Measurements from ENCODE around the gene TFPT.

Gene TFPT, protein sequence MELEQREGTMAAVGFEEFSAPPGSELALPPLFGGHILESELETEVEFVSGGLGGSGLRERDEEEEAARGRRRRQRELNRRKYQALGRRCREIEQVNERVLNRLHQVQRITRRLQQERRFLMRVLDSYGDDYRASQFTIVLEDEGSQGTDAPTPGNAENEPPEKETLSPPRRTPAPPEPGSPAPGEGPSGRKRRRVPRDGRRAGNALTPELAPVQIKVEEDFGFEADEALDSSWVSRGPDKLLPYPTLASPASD

DNA sequence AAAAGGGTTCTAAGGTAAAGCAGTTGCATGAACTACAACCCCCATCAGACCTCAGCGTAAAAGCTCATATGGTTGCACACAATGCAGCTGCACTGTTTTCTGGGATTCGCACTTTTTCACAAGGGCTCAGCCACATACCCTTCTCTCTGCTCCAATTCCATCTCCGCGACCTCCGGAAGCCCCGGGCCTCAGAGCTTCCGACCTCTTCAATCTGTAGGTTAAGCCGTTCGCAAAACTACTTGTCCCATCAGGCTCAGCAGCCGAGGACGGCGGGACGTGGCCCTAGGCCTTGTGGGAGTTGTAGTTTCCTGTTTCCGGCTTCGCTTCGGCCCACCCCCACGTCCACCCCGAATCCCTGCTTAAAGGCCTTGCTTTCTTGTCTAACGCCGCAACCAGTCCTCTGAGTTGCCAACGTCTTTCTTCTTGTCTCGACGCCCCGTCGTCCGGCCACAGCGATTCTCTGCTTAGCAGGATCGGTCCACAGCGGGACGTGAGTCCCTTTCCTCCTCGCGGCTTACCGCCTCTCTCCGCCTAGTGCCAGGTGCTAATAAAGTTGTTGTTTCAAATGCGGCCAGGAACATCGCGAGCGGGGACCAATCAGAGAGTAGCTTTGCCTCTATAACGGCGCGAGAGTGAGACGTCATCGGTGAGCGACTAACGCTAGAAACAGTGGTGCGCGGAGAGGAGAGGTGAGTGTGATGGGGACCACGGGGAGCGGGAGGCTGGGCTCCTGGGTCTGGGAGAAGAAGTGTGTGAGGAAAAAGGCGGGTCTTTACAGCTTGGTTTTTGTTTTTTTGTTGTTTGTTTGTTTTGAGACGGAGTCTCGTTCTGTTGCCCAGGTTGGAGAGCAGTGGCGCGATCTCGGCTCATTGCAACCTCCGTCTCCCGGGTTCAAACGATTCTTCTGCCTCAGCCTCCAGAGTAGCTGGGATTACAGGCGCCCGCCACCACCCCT is at the start of gene TFPT, which contains the start of gene PRPF31:
Gene TFPT, minus strand, starts transcription at position 549 of the 955 bp plus-strand sequence. Its CDS starts 388 bp downstream, at position 161.
Gene PRPF31, plus strand, starts transcription at position 646 of the 955 bp plus-strand sequence. CDS start 2,525 bp downstream, outside the sequence.
- DNase-seq (ENCODE audit: low read depth), result peak; percentile 97

DNA sequence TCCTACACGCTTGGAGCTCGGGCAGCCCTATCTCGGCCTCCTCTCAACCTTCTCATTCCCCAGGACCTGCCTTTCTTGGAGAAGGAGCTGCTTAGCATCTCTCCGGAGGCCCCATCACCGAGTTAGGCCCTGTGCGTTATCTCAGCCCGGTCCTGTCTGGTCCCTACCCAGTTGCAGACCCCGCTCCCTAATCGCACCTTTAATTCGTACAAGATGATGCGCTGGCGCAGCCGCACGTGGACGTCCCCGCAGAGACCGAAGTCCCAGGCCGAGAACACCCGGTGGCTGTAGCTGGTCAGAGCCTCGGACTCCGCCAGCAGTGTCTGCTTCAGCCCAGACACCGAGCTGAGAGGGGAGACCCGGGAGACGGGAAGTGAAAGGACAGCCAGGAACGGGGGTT is 49.8 kb upstream of the TFPT start:
- DNase-seq (ENCODE audit: low read depth), result no peak

DNA sequence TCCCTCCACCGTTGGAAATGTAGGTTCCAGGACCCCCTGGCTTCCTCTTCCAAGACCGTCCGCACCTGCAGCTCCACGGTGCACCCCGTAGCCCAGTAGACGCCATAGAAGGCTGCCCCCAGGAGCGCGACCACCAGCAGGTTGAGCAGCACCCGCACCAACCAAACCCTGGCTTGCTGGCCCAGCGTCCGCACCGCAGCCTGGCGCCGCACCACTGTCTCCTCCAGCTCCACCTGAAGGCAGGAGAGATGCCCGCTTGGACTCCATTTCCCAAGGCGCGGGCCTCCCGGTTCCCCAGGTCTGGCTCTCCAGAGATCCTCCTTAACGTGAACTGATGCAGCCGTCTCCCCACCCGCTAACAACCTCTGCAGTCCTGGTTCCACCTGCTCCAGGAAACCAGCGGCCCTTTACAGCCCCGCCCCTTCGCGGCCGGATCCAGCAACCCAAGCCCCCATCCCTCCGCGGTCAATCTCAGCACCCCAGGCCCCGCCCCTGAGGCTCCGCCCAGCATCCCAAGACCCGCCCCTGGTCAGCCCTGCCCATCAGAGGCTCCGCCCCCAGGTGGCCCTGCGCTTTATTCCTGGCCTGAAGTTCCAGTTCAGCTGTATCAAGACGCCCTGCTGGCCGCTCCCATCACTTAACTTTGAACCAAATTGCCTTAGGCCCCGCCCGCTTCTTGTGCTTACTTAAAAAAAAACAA is 49.1 kb upstream of the TFPT start:
- peak; percentile 22 for DNase-seq (ENCODE audit: low read depth)

DNA sequence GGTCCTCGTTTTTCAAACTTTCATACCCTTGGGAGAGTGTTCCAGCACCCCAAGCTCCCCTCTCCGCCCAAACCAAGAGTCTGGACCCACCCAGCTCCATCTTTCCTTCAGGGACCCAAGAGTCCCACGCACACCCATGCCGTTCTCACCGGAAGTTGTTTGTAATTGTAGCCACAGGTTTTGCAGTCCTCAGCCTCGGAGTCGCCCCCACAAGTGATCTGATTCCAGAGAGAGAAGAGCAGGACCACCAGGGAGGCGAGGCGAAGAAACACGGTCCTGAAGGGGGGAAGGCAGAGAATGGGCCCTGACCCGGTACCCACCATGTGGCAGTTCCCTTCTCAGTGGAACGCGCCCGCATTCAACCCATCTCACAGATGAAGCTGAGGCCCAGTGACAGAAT is 47.4 kb upstream of the TFPT start:
- no peak for DNase-seq (ENCODE audit: low read depth)

DNA sequence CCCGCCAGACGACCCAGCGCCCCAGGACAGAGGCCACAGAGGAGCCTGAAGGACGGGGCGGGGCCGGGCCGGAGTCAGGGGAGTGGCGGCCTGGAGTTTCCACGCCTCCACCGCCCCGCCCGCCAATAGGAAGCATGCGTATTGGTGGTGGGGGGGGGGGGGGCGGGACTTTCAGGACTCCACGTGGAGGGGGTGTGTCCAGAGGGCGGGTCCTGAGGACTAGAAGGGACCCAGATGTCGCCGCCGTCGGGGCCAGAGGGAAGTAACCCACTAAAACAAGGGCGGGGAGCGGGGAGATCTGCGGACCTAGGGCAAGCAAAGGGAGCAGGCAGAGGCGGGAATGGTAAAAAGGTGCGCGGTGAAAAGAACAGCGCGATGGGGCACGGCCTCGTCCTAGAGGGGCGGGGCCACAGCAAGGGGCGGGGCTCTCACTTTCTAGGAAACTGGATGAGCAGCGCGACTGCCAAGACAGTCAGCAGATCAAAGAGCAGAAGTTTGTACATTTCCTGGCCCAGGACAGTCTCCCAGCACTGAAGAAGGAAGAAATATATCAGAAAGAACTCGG is 46.9 kb upstream of the TFPT start:
- peak; percentile 51 for DNase-seq (ENCODE audit: low read depth)

DNA sequence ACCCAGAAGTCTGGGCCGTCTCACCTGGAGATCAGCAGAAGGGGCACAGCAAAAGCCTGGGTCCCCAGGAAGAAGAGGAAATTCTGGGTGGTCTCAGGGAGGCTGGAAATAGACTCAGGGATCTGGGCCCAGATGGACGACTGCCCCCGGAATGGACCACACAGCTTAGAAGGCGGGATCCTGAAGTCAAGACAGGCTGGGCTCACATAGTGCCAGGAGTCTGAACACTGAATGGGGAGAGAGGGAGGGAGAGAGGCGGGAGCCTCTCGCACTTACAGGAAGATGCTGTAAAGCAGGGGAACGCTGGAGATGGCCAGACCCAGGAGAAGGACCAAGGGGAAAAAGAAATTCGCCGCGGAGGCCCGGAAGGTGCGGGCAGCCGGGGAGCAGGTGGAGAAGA is 45.4 kb upstream of the TFPT start:
- DNase-seq (ENCODE audit: low read depth), result no peak

DNA sequence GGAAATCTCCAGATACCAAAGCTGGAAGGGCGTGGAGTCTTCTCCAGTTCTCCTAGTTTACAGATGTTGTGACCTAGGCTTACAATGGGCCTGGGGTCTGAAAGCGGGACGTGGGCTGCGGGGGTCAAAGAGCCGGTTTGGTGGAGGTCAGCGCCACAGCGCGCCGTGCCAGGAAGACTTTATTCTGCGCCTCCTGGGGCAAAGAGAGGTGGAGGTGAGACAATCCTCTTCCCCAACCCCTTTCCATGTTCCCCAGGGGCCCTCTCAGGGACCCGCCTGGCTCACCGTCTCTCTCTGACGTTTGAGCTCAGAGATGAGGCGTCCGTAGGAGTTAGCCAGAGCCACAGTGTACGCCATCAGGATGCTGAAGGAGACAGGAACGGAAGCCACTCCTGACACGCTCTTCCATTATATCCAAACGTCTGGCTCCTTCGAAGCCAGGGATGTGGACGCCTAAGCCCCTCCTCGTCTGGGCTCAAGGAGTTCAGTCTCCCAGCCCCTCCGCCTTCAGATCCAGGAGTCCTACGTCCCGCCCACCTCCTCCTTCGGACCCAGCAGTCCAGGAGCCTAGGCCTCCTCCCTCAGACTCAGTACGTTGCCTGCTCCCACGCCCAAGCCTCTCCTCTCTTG is 44.8 kb upstream of the TFPT start:
- DNase-seq (ENCODE audit: low read depth), result no peak

DNA sequence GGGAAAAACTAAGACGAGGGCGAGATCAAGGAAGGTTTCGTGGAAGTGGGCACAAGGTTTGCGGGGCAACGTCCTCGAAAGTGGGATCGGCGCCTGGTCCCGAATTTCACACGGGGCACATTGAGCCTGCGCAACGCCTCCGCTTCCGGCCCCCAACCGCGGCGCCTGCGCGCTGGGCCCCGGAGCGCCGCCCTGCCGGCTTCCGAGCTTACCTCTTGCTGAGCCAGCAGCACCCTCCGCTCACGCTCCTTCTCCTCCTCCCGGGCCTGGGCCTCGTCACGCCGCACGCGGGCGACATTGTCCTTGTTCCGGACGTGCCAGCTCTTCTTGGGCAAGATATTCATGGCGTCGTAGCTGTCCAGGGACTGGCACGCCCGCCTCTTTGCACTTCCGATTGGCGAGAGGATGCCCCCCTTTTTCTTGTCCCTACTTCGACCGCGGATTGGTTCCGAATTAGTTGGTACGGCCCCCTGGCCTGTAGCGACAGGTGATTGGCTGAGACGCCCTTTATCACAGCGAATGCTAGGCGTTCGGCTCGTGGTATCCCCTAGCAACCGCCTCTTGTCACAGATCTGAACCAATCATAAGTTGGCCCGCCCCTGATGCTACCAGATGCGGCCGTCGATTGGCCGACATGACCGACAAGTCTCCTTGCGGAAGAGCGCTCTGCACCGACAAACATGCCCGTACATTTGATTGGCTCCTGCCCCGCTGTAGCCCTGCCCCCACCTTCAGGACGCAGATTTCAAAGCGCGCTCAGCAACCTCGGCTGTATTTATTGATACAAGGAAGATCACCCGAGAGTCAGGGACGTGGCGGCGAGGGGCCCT is 44.1 kb upstream of the TFPT start, which contains the start of gene LENG1:
Gene LENG1, minus strand, starts transcription at position 370 of the 830 bp plus-strand sequence. Its CDS starts 26 bp downstream, at position 344.
- DNase-seq (ENCODE audit: low read depth), result peak; percentile 100

DNA sequence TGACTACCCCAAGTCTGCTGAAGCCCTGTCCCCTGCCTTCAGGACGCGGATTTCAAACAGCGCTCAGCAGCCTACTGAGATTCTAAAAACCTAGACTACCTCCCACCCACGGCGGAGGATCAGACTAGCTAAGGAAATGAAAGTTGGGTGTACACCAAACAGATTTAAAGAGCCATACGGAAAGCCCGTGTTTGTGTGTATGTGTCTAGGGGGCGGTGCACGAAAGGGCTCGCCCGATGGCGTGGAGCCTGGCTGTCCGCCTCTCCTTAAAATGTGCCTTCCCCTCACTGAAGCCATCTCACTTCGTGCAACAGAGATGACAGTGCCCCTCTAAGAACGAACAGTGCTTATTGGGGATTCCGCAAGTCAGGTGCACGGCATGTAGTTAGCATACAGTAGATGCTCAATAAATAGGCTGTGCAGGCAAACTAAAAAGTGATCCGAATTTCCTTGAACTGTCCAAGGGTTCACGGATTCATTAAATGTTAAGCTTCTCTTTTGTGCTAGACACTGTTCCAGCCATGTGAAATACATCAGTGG is 43.4 kb upstream of the TFPT start:
- no peak for DNase-seq (ENCODE audit: low read depth)

DNA sequence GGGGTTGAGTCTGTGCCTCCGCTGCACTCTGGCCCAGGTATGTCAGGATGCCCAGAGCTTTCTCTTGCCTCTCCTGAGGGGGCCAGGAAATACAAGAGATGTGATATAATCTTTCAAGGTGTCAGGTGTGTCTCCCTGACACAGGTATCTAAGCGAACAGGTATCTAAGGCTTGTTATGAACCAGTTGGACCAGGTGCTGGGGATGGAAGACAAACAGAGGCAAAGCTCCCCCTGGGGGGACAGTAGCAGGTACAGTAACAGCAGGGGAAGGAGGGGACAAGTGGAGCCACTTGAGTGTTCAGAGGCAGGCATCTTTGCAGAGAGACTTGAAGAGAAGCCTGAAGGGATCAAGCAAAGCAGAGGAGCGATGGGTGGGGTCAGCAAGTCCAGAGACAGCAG is 41.5 kb upstream of the TFPT start:
- no peak for DNase-seq (ENCODE audit: low read depth)

DNA sequence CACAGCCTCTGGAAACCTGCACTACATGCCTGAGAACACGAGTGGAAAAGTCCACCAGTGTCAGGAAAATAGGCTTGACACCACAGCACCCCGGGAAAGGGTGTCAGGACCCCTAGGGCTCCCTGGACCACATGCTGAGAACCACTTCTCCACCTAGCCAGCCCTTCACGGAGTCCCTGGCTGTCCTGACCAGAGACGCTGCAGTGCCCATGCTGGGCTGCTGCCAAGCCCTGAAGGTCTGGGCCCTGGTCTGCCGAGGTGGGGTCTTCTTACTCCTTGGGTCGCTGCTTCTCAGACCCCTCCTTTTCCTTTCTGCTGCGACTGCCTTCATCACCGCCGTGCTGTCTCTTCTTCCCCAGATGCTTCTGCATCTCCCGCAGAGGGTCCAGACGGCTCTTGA is 41.0 kb upstream of the TFPT start:
- no peak for DNase-seq (ENCODE audit: low read depth)

DNA sequence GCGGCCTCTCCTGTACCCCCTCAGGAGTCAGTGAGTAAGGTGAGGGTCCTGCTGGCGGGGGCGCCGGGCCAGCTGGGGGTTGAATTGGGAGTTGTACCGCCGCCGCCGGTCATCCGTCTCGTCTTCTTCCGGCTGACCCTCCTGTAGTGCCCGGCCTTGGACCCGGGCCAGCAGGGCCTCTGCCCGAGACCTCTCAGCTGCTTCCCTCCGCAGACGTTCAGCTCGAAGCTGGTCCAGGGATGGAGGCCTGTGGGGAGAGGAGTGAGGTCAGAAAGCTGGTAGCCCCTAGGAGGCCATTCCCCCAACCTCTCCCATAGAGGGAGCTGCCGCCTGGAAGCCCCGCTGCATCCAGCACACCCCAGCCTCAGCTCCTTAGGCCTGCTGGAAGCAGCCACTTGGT is 40.2 kb upstream of the TFPT start:
- no peak for DNase-seq (ENCODE audit: low read depth)

DNA sequence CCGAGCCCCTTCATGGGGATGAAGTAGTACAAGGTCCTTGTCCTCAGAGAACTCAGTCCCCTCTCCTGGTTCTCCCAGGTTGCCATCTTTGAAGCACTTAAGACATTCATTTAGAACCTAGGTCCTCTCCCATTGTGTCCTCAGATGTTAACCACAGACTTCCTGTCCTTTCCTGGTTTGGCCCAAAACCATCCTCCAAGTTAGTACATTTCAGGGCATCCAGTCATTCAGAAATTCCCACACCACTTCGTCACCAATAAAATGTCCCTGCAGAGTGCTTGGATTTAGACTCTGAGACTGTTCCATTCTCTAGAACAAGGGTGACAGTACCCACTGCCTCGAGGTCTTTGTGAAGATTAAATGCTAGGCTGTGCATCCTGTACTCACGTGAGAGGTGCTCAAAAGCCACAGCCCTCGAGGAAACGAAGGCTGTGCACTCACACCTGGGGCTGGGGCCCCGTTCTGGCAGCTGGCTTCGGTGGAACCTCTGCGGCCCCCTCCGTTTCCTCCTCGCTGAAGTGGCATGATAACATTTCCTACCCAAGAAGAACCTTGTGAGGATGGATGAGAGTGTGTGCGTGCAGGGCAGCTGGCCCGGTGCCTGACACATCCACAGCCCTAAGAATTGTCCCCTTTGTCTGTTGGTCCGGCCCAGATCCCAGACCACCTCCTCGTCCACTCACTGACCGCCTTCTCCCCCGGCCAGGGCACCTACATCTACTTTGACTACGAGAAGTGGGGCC is 39.3 kb upstream of the TFPT start:
- peak; percentile 60 for DNase-seq (ENCODE audit: low read depth)

DNA sequence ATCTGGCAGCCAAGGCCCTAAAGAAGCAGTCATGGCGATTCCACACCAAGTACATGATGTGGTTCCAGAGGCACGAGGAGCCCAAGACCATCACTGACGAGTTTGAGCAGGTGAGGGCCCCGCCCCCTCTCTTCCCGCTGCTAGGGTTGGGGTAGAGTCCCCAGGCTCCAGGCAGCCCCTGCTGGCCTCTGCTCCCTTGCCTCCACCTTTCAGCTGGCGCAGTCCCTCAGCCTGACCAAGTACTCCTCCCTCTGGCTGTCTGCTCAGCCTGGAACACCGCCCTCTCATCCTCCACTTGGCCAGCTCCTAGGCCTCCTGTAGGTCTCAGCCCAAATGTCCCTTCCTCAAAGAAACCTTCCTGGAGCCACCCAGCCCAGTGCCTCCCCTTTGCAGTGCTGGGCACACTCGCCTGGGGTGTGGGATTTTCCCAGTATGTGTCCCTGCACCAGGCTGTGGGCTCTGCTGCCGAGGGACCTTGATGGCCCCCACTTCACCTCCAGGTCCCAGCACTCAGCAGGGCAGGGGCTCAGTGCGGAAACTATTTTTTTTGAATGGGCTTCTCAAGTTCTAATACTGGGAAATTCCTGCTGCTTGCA is 38.4 kb upstream of the TFPT start:
- DNase-seq (ENCODE audit: low read depth), result no peak

DNA sequence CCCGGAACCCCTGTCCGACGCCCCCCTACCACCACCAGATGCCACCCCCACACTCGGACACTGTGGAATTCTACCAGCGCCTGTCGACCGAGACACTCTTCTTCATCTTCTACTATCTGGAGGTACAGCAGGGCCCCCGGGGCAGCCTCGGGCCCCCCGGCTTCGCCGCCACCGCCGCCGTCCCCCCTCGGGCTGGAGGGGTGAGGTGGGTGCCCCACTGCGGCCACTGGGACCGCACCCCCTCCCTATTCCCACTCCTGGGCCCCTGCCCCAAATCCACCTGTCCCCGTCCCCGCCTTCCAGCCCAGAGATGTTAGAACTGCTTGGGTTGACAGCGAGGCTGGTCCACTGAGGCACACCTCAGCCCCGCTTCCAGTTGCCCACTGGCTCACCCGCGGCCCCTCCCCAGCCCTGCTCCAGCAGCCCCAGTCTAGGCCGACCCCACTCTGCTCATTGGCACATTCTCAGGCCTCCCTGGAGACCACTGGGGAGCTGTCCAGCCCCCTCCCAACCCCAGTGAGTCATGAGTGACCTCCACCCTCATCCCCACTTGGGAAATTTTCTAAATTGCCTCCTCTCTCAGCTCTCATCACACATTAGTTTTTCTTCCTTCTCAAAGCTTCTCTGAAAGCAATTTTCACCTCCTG is 37.5 kb upstream of the TFPT start:
- no peak for DNase-seq (ENCODE audit: low read depth)

DNA sequence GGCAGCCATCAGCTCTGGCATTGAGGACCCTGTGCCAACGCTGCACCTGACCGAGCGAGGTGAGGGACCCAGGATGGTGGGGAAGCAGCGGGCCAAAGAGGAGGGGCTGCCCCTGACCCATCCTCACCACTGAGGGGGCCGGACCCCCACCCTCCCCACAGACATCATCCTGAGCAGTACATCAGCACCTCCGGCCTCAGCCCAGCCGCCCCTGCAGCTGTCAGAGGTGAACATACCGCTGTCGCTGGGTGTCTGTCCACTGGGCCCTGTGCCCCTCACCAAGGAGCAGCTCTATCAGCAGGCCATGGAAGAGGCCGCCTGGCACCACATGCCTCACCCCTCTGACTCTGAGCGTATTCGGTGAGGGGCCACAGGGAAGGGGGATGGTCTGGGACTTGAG is 36.8 kb upstream of the TFPT start:
- no peak for DNase-seq (ENCODE audit: low read depth)

DNA sequence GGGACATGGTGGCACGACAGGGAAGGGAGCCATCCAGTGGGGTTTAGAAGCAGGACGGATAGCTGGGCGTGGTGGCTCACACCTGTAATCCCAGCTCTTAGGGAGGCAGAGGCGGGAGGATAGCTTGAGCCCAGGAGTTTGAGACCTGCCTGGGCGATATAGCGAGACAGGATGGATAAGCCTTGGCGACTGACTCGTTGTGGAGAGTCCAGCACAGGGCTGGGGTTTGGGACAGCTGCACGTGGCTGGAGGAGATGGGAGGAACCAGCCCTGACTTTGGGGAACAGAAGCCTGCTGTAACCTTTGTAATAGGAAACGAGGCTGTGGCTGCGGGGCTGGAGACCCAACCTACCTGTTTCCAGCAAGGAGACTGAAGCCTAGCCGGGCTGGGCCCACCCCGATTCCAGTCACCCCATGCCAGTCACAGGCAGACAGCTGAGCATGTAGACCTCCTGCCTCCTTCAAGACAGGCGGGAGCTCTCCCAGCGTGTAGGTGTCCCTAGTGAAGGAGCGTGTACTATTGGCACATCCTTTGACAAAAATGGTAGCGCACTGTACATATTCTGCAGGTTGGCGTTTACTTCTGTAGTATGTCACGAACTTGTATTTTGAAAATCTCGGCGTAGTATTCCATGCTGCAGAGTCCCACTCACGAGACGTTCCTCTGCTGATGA is 36.0 kb upstream of the TFPT start:
- no peak for DNase-seq (ENCODE audit: low read depth)
